ENCODE measurements around the gene CEP192. TPM values are rescaled to one million over a fixed set of nuclear protein-coding genes. Genes with fewer than 3 reads are reported as not detected.
A peak's percentile ranks its signal among the peaks of the same experiment; 100 is the strongest.

The CEP192 gene
- total RNA-seq, 3 donors from 2014 or later: 19.8 to 38.6 (median 23.9) TPM

GRCh38 chr18:13137670-13138419, 146.7 kb downstream of the CEP192 start:
- Histone ChIP-seq H3K9me3 (no peaks in the 10 kb centered on the region), H3K27ac (peak overlapping the region in 1 of 2 donors; percentile 86), H3K4me1 (no peaks in the 10 kb centered on the region), H3K4me3 (peak overlapping the region; percentile 66 to 74 (median 68)), H3K27me3 (peaks cover 0 to 13% of the 10 kb centered on the region in 2 donors), H3K36me3 (no peaks in the 10 kb centered on the region)
- intact Hi-C loops (cut with DNase I; ENCODE audit: low total_unique reads): no loop called here
- TF ChIP-seq, protein P1, sequence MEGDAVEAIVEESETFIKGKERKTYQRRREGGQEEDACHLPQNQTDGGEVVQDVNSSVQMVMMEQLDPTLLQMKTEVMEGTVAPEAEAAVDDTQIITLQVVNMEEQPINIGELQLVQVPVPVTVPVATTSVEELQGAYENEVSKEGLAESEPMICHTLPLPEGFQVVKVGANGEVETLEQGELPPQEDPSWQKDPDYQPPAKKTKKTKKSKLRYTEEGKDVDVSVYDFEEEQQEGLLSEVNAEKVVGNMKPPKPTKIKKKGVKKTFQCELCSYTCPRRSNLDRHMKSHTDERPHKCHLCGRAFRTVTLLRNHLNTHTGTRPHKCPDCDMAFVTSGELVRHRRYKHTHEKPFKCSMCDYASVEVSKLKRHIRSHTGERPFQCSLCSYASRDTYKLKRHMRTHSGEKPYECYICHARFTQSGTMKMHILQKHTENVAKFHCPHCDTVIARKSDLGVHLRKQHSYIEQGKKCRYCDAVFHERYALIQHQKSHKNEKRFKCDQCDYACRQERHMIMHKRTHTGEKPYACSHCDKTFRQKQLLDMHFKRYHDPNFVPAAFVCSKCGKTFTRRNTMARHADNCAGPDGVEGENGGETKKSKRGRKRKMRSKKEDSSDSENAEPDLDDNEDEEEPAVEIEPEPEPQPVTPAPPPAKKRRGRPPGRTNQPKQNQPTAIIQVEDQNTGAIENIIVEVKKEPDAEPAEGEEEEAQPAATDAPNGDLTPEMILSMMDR (IDR thresholded peaks at IDR 0.05): no peak
- TF ChIP-seq POLR2AphosphoS5 (IDR thresholded peaks at IDR 0.05) (no peak), POLR2A (IDR thresholded peaks at IDR 0.05) (no peak)
- DNase-seq (ENCODE audit: low spot score in 2 of 2): peak in 1 of 2 donors; percentile 44

DNA sequence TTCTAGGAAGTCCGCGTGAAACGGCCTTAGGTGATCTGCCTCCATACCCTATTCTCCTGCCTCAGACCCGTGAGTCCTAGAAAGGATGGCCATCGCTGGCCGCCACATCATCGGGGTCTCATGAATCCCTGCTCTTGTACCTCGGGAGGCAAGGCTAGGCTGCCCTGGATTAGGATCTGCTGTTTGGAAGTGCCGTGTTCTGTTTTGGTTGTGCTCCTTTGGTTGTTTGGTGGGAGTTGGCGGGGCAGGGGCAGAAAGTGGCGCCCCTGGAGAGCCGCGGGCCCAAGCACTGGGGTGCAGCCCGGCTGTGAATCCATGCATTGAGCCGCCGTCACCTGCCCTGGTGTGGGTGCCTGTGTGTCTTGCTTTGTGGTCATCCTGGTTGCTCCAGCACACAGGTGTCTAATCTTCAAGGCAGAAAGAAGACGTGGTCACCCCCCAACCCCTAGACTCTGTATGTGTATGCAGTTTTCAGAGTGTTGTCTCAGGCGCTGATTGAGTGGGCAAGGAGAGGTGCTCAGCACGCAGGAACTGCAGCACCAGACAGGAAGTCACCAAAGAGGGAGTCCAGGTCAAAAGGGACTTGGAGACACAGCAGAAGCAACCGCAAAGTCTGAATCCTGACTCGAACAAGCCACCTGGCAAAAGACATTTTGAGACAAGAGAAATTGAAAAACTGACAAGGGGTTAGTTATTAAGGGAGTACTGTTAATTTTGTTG, 147.4 kb downstream of the CEP192 start:
- Histone ChIP-seq H3K4me3 (peak overlapping the region; percentile 66 to 74 (median 68)), H3K36me3 (no peaks in the 10 kb centered on the region), H3K4me1 (no peaks in the 10 kb centered on the region), H3K27ac (peak overlapping the region in 1 of 2 donors; percentile 86), H3K9me3 (peaks cover 0 to 2% of the 10 kb centered on the region in 2 donors), H3K27me3 (peaks cover 0 to 13% of the 10 kb centered on the region in 2 donors)
- DNase-seq (ENCODE audit: low spot score in 2 of 2): no peak
- no peak for TF ChIP-seq POLR2AphosphoS5 (IDR thresholded peaks at IDR 0.05)
- TF ChIP-seq POLR2A (IDR thresholded peaks at IDR 0.05): no peak
- TF ChIP-seq, protein P1 (IDR thresholded peaks at IDR 0.05): no peak
- intact Hi-C loops (cut with DNase I; ENCODE audit: low total_unique reads): no loop called here

DNA sequence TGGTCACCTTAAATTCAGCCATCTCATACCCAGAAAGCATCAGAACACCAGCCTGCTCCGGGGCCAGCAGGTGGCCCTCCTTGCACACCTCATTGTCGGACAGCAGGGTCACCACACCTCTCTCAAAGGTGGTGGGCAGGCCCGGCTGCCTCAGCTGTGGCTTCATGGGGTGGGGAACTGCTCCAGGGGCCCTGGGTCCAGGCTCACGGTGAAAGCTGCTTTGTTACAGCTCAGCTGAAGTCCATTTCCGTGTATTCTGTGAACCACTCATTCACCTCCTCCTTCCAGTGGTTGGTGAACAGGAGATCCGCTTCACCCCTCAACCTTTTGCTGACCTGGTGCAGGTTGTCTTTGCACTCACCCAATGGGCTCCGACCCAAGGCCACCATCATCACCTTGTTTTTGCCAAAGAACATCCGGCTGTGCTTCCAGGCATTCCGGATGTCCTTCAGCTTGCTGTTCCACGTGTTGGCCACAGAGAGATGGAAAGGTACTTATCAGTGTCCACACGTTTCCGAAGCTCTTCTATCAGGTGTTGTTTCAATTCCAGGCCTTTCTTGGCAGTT, 148.8 kb downstream of the CEP192 start:
- Histone ChIP-seq H3K27me3 (peaks cover 0 to 13% of the 10 kb centered on the region in 2 donors), H3K36me3 (no peaks in the 10 kb centered on the region), H3K27ac (no peak overlapping the region), H3K9me3 (peaks cover 5 to 16% of the 10 kb centered on the region in 2 donors), H3K4me1 (no peaks in the 10 kb centered on the region), H3K4me3 (no peak overlapping the region)
- TF ChIP-seq, protein P1 (IDR thresholded peaks at IDR 0.05): no peak
- TF ChIP-seq POLR2AphosphoS5 (IDR thresholded peaks at IDR 0.05) (no peak), POLR2A (IDR thresholded peaks at IDR 0.05) (no peak)
- intact Hi-C loops (cut with DNase I; ENCODE audit: low total_unique reads): no loop called here
- no peak for DNase-seq (ENCODE audit: low spot score in 2 of 2)

DNA sequence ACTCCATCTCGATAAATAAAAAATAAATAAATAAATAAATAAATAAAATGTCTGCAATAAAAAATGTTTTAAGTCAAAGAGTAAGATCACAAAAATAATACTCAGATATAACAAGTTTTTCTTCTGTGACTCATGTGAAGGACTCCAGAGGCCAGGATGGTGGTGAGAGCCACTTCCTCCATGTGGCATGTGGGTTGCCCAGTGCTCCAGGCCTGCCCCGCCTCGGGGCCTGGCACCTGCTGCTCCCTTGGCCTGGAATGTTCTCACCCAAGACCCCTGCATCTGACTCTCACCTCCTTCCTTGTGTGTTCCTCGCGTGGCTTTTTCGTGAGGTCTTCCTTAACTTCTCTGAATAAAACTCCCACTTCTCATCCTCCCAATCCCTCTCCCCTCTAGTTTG, 150.0 kb downstream of the CEP192 start:
- intact Hi-C loops (cut with DNase I; ENCODE audit: low total_unique reads): no loop called here
- TF ChIP-seq POLR2A (IDR thresholded peaks at IDR 0.05) (no peak), POLR2AphosphoS5 (IDR thresholded peaks at IDR 0.05) (no peak)
- TF ChIP-seq, protein P1 (IDR thresholded peaks at IDR 0.05): no peak
- Histone ChIP-seq H3K9me3 (peaks cover 5 to 19% of the 10 kb centered on the region in 2 donors), H3K4me1 (no peaks in the 10 kb centered on the region), H3K36me3 (no peaks in the 10 kb centered on the region), H3K27ac (no peak overlapping the region), H3K4me3 (no peak overlapping the region), H3K27me3 (peaks cover 0 to 6% of the 10 kb centered on the region in 2 donors)
- DNase-seq (ENCODE audit: low spot score in 2 of 2): no peak

Data from breast epithelium (tissue), 4 donors.